HUES64 (cell line): ENCODE data around the gene AQP10.
"Not testable (repeated sequence)": the region's sequence is repeated elsewhere in the genome, so short reads cannot be mapped to it uniquely, and the experiment has no call there.

ENCODE experiments used
- H3K27ac ChIP-seq: 2 replicates; pipeline ENCODE4 v1.7.0; 2013; ENCODE audit warnings: low read depth, low read length, inconsistent platforms
- H3K27me3 ChIP-seq: 2 replicates; pipeline ENCODE4 v1.6.1; 2013; ENCODE audit warnings: mild to moderate bottlenecking, low read length; ENCODE audit not compliant: insufficient read depth
- H3K36me3 ChIP-seq: 2 replicates; pipeline ENCODE4 v1.6.1; 2013; ENCODE audit warnings: mild to moderate bottlenecking, low read length; ENCODE audit not compliant: insufficient read depth
- H3K4me1 ChIP-seq: 2 replicates; pipeline ENCODE4 v1.6.1; 2013; ENCODE audit warnings: mild to moderate bottlenecking, low read length, moderate library complexity; ENCODE audit not compliant: insufficient read depth
- H3K4me3 ChIP-seq: 2 replicates; pipeline ENCODE4 v1.5.1; 2013; ENCODE audit warnings: mild to moderate bottlenecking, low read length, moderate library complexity
- H3K9ac ChIP-seq: 2 replicates; pipeline ENCODE4 v1.6.1; 2013; ENCODE audit warnings: mild to moderate bottlenecking, low read depth, low read length
- H3K9me3 ChIP-seq: 2 replicates; pipeline ENCODE4 v1.6.1; 2013; ENCODE audit warnings: low read depth, low read length; ENCODE audit not compliant: insufficient read depth
- WGBS: fragments of 150-250, 120-280 bp; methylation state at CpG from one replicate; pipeline ENCODE4 v1.1.7; 2013; ENCODE audit warnings: missing lambda C conversion rate; 5-methylcytosine and 5-hydroxymethylcytosine counted together

The AQP10 gene

GRCh38 chr1:154348429-154349076 lies 27.7 kb downstream of the AQP10 start:
- Histone ChIP-seq H3K27me3 (peaks cover 21% of the 10 kb centered on the region), H3K4me3 (no peak overlapping the region), H3K4me1 (peaks cover 7% of the 10 kb centered on the region; the same call in 1 of the 2 replicates), H3K9ac (no peak overlapping the region), H3K9me3 (no peaks in the 10 kb centered on the region), H3K36me3 (peaks cover 59% of the 10 kb centered on the region), H3K27ac (no peak overlapping the region; the same call in 1 of the 2 replicates)
- 93% methylated on average over 27 of the region's 27 CpGs for WGBS

- H3K27ac ChIP-seq, result no peak overlapping the region; the same call in 1 of the 2 replicates
- no peaks in the 10 kb centered on the region for H3K9me3 ChIP-seq
- WGBS, result 92% methylated on average over 7 of the region's 7 CpGs
- H3K4me3 ChIP-seq, result no peak overlapping the region
- H3K27me3 ChIP-seq, result peaks cover 22% of the 10 kb centered on the region
- H3K4me1 ChIP-seq, result peaks cover 11% of the 10 kb centered on the region; the same call in 1 of the 2 replicates
- peaks cover 53% of the 10 kb centered on the region for H3K36me3 ChIP-seq
- no peak overlapping the region for H3K9ac ChIP-seq
Measured at GRCh38 chr1:154349121-154349520, 28.2 kb downstream of the AQP10 start.

GRCh38 chr1:154350383-154350782 lies 29.5 kb downstream of the AQP10 start:
- Histone ChIP-seq H3K4me3 (no peak overlapping the region), H3K27ac (no peak overlapping the region), H3K4me1 (peaks cover 11% of the 10 kb centered on the region; the same call in 1 of the 2 replicates), H3K36me3 (peaks cover 41% of the 10 kb centered on the region), H3K9me3 (no peaks in the 10 kb centered on the region), H3K27me3 (peaks cover 22% of the 10 kb centered on the region), H3K9ac (no peak overlapping the region)
- 83% methylated on average over 4 of the region's 4 CpGs for WGBS

- peaks cover 29% of the 10 kb centered on the region for H3K36me3 ChIP-seq
- 93% methylated on average over 14 of the region's 14 CpGs for WGBS
- H3K27me3 ChIP-seq, result peaks cover 22% of the 10 kb centered on the region
- no peak overlapping the region for H3K27ac ChIP-seq
- H3K9me3 ChIP-seq, result no peaks in the 10 kb centered on the region
- H3K4me1 ChIP-seq, result peaks cover 11% of the 10 kb centered on the region; the same call in 1 of the 2 replicates
- no peak overlapping the region for H3K4me3 ChIP-seq
- H3K9ac ChIP-seq, result no peak overlapping the region
Measured at GRCh38 chr1:154351363-154352068, 30.6 kb downstream of the AQP10 start.

- Histone ChIP-seq H3K9me3 (no peaks in the 10 kb centered on the region), H3K27ac (no peak overlapping the region), H3K4me1 (peaks cover 11% of the 10 kb centered on the region; the same call in 1 of the 2 replicates), H3K27me3 (peaks cover 22% of the 10 kb centered on the region), H3K36me3 (peaks cover 23% of the 10 kb centered on the region), H3K4me3 (peak overlapping the region; percentile 56), H3K9ac (no peak overlapping the region; the same call in 1 of the 2 replicates)
- 21% methylated on average over 9 of the region's 9 CpGs for WGBS
Measured at GRCh38 chr1:154352245-154352580, 31.3 kb downstream of the AQP10 start.

- Histone ChIP-seq H3K4me3 (peak overlapping the region; percentile 56), H3K4me1 (peaks cover 11% of the 10 kb centered on the region; the same call in 1 of the 2 replicates), H3K36me3 (peaks cover 20% of the 10 kb centered on the region), H3K9me3 (no peaks in the 10 kb centered on the region), H3K27ac (no peak overlapping the region), H3K27me3 (peaks cover 22% of the 10 kb centered on the region), H3K9ac (peak overlapping the region; percentile 11; the same call in 1 of the 2 replicates)
- WGBS, result 4% methylated on average over 41 of the region's 41 CpGs
Measured at GRCh38 chr1:154352581-154353459, 31.9 kb downstream of the AQP10 start.

GRCh38 chr1:154353460-154353904 lies 32.6 kb downstream of the AQP10 start:
- Histone ChIP-seq H3K4me1 (peaks cover 11% of the 10 kb centered on the region; the same call in 1 of the 2 replicates), H3K27ac (no peak overlapping the region), H3K27me3 (peaks cover 22% of the 10 kb centered on the region), H3K4me3 (peak overlapping the region; percentile 56), H3K9ac (no peak overlapping the region), H3K36me3 (peaks cover 14% of the 10 kb centered on the region), H3K9me3 (no peaks in the 10 kb centered on the region)
- WGBS, result 14% methylated on average over 1 of the region's 1 CpG

- H3K27ac ChIP-seq, result no peak overlapping the region
- 95% methylated on average over 5 of the region's 5 CpGs for WGBS
- no peak overlapping the region for H3K9ac ChIP-seq
- peaks cover 11% of the 10 kb centered on the region; the same call in 1 of the 2 replicates for H3K4me1 ChIP-seq
- no peaks in the 10 kb centered on the region for H3K9me3 ChIP-seq
- H3K4me3 ChIP-seq, result no peak overlapping the region
- peaks cover 22% of the 10 kb centered on the region for H3K27me3 ChIP-seq
- H3K36me3 ChIP-seq, result peaks cover 9% of the 10 kb centered on the region
Measured at GRCh38 chr1:154353966-154354365, 33.1 kb downstream of the AQP10 start.

- WGBS, result 92% methylated on average over 8 of the region's 8 CpGs
- peaks cover 4% of the 10 kb centered on the region; the same call in 1 of the 2 replicates for H3K4me1 ChIP-seq
- peaks cover under 1% of the 10 kb centered on the region; the same call in 1 of the 2 replicates for H3K27me3 ChIP-seq
- no peak overlapping the region for H3K27ac ChIP-seq
- no peak overlapping the region for H3K9ac ChIP-seq
- no peaks in the 10 kb centered on the region for H3K36me3 ChIP-seq
- no peaks in the 10 kb centered on the region for H3K9me3 ChIP-seq
- H3K4me3 ChIP-seq, result no peak overlapping the region
Measured at GRCh38 chr1:154358519-154358918, 37.6 kb downstream of the AQP10 start.

GRCh38 chr1:154360288-154360687 lies 39.4 kb downstream of the AQP10 start:
- no peak overlapping the region for H3K9ac ChIP-seq
- H3K27ac ChIP-seq, result no peak overlapping the region
- H3K4me1 ChIP-seq, result no peaks in the 10 kb centered on the region
- H3K9me3 ChIP-seq, result no peaks in the 10 kb centered on the region
- H3K36me3 ChIP-seq, result no peaks in the 10 kb centered on the region
- no peaks in the 10 kb centered on the region for H3K27me3 ChIP-seq
- H3K4me3 ChIP-seq, result no peak overlapping the region

- not testable (repeated sequence) for H3K4me3 ChIP-seq, H3K27ac ChIP-seq, H3K27me3 ChIP-seq, H3K4me1 ChIP-seq, H3K9ac ChIP-seq, H3K36me3 ChIP-seq, H3K9me3 ChIP-seq
- WGBS, result 96% methylated on average over 2 of the region's 5 CpGs
Measured at GRCh38 chr1:154360881-154361280, 40.0 kb downstream of the AQP10 start.
